Left lobe of liver (tissue), 2 donors: ENCODE results near the gene CAMK2D. TPM values are rescaled to one million over a fixed set of nuclear protein-coding genes. Genes with fewer than 3 reads are reported as not detected.

Experiments used
- ATAC-seq: fragments of 200-7000 bp; cut with Tn5 transposase; one replicate; pipeline ENCODE4 v1.9.1; 2020; ENCODE audit warnings: mild to moderate bottlenecking, moderate library complexity
- DNase-seq: peaks from one replicate; pipeline ENCODE4 v3.0.0-alpha.2; 2020; ENCODE audit warnings: low spot score
- total RNA-seq: library from RNA; stranded (reverse); gene quantifications from one replicate; pipeline ENCODE4 v1.2.1, GENCODE V29; 2021
- donor health status: DM: no; HTN: no; CAD: no; lungs with moderate emphysema.
- donor health status: DM: no; HTN: yes; CAD: no.

CAMK2D gene
- total RNA-seq, 1 donor from 2014 or later: 19.3 TPM

GRCh38 chr4:113579360-113579759 is 182.2 kb downstream of the CAMK2D start:
- no peak for ATAC-seq
- DNase-seq: no peak

- ATAC-seq (peak; percentile 33), DNase-seq (no peak)
Measured at GRCh38 chr4:113576947-113577678, 184.4 kb downstream of the CAMK2D start.

- DNase-seq: no peak
- ATAC-seq: no peak
Measured at GRCh38 chr4:113575401-113575800, 186.1 kb downstream of the CAMK2D start.

- DNase-seq (no peak), ATAC-seq (peak; percentile 42)
Measured at GRCh38 chr4:113574636-113575103, 186.9 kb downstream of the CAMK2D start.

- DNase-seq: no peak
- no peak for ATAC-seq
Measured at GRCh38 chr4:113572620-113573019, 188.9 kb downstream of the CAMK2D start.

GRCh38 chr4:113566015-113566795 is 195.3 kb downstream of the CAMK2D start:
- no peak for ATAC-seq
- no peak for DNase-seq

GRCh38 chr4:113565702-113566012 is 195.9 kb downstream of the CAMK2D start:
- ATAC-seq: no peak
- no peak for DNase-seq

GRCh38 chr4:113564493-113564892 is 197.0 kb downstream of the CAMK2D start:
- ATAC-seq (no peak), DNase-seq (no peak)

GRCh38 chr4:113563691-113564378 is 197.7 kb downstream of the CAMK2D start:
- no peak for DNase-seq
- no peak for ATAC-seq

- DNase-seq (no peak), ATAC-seq (no peak)
Measured at GRCh38 chr4:113561758-113562157, 199.8 kb downstream of the CAMK2D start.

- ATAC-seq (no peak), DNase-seq (no peak)
Measured at GRCh38 chr4:113561092-113561491, 200.4 kb downstream of the CAMK2D start.

- DNase-seq: no peak
- ATAC-seq: no peak
Measured at GRCh38 chr4:113560579-113560978, 201.0 kb downstream of the CAMK2D start.

- ATAC-seq: no peak
- no peak for DNase-seq
Measured at GRCh38 chr4:113559947-113560346, 201.6 kb downstream of the CAMK2D start.

GRCh38 chr4:113556382-113557134 is 205.0 kb downstream of the CAMK2D start:
- ATAC-seq: no peak

GRCh38 chr4:113555868-113556267 is 205.7 kb downstream of the CAMK2D start:
- ATAC-seq (peak; percentile 44), DNase-seq (no peak)

More at GRCh38 chr4:113556382-113557134, 205.0 kb downstream of the CAMK2D start:
- no peak for DNase-seq

GRCh38 chr4:113553082-113553481 is 208.5 kb downstream of the CAMK2D start:
- ATAC-seq (no peak), DNase-seq (no peak)

GRCh38 chr4:113550510-113550909 is 211.0 kb downstream of the CAMK2D start:
- ATAC-seq (no peak), DNase-seq (no peak)

- ATAC-seq (no peak), DNase-seq (no peak)
Measured at GRCh38 chr4:113548303-113548702, 213.2 kb downstream of the CAMK2D start.

- ATAC-seq (peak; percentile 100), DNase-seq (peak; percentile 90)
Measured at GRCh38 chr4:113547487-113548042, 214.0 kb downstream of the CAMK2D start.

- DNase-seq (no peak), ATAC-seq (no peak)
Measured at GRCh38 chr4:113541933-113542332, 219.6 kb downstream of the CAMK2D start.

GRCh38 chr4:113540859-113541258 is 220.7 kb downstream of the CAMK2D start:
- DNase-seq (no peak), ATAC-seq (peak; percentile 13)
